Neural progenitor cell (in vitro differentiated cells): ENCODE results near the gene OR2F2.

Experiments
- CTCF ChIP-seq: fragments of 200-600 bp; sonication (generic); IDR thresholded peaks from 2 replicates; pipeline ENCODE4 v1.5.1; 2017; ENCODE audit warnings: antibody characterized with exemption, mild to moderate bottlenecking
- EZH2 ChIP-seq: fragments of 200-600 bp; sonication (generic); IDR thresholded peaks from 2 replicates; pipeline ENCODE4 v1.6.1; 2017; ENCODE audit warnings: antibody characterized with exemption, mild to moderate bottlenecking, moderate library complexity
- EZH2phosphoT487 ChIP-seq: fragments of 200-600 bp; sonication (generic); IDR thresholded peaks from 2 replicates; pipeline ENCODE4 v1.6.1; 2017; ENCODE audit warnings: antibody characterized with exemption

- TF ChIP-seq CTCF (no peak), EZH2 (no peak), EZH2phosphoT487 (no peak)
These were observed 12.1 kb downstream of the OR2F2 start for GRCh38 chr7:143947111-143947510.
